ENCODE data around the gene HOXC10.

HOXC10 gene

DNA sequence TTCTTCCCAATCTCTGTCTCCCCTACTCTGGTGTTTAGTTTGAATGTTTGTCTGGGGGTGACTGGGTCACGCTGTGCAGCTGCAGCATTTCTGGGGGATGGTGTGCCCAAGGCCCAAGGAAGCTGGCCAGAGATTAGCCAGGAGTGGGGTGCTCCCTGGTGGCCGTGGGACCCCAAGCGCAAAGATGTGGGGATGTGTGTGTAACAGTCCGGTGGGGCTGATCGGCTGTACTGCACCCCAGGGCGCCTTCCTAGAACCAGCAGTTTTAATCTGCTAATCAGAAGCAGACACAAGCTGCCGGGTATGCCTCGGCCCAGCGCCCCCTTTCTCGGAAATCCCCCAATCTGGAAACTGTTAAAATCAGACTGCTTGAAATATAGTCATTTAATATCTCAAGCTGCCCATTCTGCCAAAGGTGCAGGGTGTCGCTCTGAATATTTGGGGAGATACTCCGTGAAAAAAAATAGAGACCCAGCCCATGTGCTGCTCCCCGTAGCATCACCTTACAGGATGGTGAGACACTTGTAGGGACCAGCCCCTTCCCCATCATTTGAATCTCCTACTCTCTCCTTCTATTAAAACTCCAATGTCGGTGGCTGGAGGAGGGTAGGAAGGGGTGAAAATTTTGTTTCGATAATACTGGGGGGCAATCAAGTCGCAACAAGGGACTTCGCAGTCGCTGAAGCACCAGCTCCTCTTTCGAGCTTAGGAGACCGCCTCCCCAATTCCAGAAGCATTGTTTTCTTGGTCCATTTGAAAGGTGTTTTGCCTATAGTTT, 19.3 kb downstream of the HOXC10 start:
- DNase-seq = no peak

DNA sequence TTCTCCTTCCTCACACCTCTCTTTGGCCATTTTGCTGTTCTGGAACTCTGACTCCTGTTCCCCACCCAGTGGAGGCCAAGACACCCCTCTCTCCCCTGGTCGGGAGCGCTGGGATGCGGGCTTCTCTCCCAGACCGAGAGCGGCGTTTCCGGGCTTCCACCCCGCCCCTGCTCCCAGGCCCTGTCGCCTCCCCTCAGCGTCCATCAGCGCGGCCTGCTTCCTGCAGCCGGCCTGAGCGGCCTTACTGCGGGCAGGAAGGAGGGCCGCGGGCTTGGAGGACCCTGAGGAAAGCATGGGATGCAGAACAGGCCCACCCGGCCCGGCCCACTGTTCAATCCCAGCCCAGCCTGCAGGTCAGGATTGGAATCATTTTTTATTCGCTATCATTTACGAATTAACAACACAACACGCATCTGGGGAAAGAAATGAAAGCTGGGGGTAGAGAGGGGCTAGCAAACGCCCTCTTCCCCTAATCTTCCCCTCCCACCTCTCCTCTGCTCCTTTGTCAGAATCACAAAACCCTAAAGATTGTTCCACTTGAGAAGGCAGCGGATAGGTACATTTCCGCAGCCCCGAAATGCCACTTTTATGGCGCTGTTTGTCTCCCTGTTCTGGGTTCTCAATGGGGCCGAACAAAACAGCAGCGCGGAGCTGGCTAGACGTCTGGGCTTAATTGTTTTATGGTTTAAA, 20.0 kb downstream of the HOXC10 start:
- DNase-seq = no peak

DNA sequence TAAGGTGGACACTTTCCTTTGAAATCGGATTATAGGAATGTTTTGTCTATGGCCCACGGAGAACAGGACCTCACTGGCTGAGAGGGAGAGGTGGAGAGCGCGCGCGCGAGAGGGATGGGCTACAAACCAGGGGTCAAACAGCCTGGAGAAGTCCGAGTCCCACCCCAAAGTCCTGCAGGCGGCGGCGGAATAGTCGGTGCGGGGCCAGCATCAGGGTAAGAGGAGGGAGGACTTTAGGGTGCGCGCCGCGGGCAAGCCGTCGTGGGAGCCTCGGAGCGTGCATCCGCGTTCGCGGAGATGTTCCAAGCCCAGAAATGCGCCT, 20.5 kb downstream of the HOXC10 start:
- no peak for DNase-seq

DNA sequence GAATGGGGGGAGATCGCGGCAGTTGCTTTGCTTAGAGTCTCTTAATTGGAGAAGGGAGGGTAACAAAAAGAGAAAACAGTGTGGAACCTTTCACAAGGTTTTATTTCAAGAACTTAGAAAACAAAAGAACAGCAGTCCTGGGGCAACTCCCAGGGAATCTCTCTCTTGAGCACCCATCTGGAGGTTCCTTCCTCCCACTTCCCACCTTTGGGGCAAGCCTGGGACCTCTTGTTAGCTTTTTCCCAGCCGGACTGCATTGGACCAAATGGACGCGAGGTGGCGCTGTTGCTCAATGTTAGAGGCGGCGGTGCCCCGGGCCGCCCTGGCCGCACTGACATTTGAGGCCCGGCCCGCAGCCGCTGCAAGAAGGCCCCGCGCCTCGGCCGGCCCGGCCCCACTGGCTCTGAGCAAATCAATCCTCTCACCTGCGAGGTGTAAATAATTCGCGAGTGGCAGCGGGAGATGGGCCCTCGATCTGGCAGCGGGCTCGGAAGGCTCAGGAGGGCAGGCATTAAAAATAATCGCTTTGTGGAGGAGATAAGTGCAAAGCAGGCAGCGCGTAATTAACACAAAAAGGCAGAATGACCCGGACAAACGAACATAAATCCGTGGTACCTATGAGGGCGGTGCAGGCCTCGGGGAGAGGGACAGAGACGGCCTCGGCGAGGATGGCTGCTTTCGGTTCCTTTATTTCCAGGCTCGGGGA, 21.1 kb downstream of the HOXC10 start:
- DNase-seq = peak; percentile 70

DNA sequence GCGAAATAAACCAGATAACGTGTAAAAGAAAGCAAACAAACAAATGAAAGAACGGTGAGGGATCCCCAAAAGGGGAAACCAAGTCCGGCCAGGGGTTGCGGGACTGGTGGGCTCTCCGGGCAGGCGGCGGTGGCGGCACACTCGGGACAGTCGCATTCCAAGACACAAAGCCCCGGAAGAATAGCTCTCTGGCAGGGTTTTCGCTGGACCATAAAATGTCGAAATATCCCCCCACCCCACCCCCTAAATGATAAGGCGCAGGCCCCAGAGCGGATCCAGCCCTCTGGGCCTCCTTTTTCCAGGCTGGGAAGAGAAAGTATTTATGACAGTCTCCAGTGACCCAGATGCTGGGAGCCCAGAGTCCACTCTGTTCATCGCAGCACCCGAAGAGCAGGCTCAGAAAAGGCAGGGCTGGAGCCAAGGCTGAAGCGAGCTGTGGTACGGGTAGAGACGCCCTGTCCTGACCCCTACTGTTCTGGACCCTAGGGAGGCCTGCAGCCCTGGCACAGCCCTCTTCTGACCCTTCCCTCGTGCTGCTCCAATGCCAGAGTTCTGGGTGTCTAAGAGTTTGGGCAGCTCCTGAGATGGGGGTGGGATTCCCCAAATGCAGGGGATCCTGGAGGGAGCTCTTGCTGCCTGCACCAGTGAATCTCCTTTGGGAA, 21.7 kb downstream of the HOXC10 start:
- no peak for DNase-seq

DNA sequence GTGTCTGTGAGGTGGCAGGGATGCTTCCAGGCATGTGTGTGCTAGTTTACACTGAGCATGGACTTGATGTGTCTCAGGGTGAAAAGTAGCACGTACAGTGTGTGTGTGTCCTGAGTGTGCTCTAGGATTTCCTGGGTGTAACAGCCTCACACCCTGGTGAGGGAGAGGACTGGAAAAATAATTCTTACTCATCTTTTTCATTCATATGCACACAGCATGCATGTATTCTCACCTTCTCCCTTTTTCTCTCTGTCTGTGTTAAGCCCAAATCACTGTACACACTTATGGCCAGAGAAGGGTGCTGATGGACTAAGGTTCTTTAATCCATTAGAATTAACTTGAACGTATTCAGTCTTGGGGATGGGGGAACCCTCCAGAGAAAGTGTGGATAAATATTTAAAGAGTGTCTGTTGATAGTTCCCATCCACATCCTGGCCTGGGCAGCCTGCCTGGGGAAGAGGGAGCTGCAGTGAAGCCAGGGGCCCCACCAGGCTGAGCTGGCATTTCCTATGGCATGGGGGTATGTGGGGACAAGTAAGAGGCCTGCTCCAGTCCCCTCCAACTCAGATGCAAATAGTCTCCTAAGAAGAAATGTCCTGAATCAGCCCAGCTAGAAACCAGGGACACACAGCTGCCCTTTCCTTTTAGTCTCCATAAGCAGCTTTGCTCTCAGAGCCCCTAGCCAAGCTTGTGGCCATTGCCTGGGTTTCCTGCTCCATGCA, 22.8 kb downstream of the HOXC10 start:
- DNase-seq = no peak

DNA sequence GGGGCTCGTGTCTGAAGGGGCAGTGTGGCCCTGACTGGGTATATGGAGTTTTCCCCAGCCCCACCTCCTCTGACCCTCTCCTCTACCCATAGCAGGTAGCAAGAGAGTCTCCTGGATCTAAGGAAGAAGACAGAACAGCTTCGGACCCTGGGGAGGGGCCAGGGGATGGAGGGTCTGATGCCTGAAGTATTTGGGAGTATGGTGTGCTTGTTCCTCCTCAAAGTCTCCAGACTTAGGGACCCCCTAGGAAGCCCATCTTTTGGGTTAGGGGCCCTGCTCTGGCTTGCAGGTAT, 23.3 kb downstream of the HOXC10 start:
- DNase-seq = no peak

DNA sequence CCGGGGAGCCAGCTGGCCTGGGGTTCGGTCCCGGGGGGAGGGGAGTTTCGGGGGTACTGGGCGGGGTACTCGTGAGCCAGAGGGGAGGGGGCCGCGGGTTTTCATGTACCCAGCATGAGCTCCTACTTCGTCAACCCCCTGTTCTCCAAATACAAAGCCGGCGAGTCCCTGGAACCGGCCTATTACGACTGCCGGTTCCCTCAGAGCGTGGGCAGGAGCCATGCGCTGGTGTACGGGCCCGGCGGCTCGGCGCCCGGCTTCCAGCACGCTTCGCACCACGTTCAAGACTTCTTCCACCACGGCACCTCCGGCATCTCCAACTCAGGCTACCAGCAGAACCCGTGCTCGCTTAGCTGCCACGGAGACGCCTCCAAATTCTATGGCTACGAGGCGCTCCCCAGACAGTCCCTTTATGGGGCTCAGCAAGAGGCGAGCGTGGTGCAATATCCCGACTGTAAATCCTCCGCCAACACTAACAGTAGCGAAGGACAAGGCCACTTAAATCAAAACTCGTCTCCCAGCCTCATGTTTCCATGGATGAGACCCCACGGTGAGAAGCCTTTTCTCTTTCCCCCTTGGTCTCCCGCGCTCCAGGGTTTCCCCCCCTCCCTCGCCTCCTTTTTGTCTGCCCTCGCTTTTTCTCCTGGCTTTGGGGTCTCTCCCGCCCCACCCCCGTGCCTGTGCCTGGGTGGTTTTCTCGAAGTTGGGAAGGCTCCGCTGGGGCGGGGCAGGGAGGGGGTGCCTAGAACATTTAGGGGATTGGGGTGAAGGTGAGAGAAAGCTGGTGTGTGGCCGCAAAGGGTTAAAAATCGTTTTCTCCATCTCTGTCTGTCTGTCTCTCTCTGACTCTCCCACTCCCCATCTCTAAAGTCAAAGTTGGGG, 24.5 kb downstream of the HOXC10 start:
- peak; percentile 32 for DNase-seq

DNA sequence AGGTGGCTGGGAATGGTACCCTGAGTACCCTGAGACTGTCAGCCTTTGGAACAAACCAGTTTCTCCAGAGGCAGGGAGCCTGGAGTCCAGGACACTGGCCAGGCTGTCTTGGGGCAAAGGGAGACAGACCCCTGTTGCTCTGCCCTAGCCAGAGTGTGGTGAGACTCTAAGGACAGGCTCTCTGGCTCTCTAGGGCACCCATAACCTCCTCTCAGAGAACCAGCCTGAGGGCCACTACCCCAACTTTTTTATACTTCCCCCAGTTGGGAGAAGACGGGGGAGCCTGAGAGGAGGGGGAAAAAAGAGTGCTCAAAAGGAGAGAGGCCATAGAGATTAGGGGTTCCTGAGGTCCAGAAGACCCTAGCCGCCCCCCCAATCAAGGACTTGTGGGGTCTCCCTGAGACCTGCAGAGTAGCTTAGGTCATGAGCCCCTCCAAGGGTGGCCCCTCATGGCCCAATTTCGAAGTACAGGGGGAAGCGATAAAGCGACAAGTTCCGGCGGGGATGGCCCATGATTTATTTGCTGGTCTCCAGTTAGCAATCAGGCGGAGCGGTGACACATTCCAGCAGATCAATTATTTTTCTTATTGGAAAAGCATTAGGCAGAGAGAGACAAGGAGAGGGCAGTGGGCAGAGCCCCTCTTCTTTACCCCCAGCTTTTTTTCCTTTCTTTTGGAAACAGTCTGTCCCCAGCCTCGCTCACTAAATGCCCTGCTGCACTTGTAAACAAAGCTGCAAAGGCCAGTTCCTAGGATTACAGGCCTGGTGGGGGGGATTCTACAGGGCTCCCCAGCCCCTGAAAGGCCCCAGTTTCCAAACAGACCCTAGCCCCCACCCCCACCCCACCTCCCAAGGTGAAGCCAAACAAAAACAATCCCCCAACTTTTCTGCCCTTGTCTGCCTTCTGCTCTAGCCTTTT, 25.4 kb downstream of the HOXC10 start:
- no peak for DNase-seq

DNA sequence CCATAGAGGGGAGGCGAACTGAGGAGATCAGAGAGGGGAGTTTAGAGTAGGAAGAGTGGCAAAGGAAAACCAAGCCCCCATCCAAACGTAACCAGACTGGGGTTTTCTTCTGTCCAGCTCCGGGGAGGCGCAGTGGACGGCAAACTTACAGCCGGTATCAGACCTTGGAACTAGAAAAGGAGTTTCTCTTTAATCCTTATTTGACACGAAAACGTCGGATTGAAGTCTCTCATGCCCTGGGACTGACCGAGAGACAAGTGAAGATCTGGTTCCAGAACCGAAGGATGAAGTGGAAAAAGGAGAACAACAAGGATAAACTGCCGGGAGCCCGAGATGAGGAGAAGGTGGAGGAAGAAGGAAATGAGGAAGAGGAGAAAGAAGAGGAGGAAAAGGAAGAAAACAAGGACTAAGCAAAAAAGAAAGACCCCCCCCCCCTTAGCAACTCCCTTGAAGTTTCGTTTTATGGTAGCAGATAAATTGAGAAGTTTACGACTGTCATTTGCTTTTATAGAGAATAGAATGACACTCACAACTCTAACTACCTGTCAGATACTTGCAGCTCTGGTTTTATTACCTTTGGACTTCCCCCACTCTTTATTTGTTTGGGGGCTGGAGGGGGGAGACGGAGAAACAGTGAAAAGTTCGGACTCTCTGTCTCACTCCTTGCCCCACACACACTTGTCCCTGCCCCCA, 26.2 kb downstream of the HOXC10 start:
- DNase-seq = no peak

DNA sequence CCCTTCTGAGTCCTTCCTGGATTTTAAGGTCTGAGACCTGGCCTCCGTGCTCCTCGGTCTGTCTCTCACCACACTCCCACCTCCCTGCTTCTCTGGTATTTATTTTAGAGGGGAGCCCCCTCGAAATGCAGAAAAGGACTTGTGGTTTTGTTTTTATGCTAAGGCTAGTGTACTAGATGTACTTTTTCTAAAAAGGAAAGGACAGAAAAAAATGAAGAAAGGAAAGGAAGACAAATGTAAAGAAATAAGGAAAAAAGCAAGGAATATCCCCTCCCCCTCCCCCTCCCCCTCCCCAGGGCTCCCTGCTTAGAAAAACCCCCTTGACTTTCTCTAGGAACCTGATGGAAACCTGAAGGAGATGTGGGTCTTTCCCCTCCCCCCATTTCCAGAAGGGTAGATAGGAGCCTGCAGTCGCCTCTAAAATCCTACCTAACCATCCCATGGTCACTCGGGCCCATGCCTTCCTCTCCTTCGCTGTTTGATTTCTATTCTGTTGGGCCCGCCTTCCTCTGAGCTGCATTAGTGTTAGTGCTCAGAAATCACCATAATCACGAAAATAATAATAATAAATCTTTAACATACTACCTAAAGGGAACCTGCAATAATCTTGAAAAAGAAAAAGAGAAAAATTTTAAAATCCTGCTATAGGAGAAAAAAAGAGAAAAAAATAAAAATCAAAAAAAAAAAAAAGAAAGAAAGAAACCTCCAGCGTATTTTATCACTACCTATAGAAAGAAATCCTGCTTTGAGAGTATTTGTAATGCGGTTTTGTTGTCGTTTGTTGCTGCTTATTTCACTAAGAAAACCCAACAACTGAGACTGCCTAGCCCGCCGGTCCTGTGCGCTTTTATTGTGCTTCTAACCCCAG, 27.0 kb downstream of the HOXC10 start:
- DNase-seq = no peak

DNA sequence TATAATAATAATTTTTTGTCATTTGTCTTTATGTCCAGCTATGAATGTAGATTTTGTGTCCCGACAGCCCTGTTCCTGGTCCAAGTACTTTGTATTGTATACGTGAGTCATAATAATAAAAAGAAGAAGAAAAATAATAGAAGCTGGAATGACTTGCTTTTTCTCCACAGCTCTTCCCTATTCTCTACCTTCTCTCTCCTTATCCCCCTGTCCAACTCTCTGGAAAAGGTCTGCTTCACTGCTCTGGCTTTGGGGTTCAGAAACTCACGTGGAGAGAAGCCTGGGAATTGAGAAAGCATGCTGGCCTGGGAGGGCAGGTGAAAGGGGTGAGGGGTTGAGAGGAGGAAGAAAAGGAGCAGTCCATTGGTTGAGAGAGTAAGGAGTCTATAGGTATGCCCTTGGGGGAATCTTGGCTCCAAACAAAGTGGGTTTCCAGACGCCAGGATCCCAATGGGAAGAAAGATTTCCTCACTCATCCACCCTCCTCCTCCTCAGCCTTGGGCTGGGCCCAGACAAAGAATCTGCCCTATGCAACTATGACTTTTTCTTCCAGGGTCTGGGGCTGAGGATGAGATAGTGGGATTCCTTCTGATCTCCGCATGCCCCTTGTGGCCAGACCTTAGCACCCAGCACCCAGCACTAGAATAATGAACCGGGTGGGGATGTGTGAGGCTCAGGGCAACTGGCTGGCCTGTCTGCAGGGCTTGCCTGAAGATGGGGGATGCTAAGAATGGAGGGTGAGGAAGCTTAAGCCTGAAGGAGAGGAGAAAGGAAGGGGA, 27.9 kb downstream of the HOXC10 start:
- no peak for DNase-seq

DNA sequence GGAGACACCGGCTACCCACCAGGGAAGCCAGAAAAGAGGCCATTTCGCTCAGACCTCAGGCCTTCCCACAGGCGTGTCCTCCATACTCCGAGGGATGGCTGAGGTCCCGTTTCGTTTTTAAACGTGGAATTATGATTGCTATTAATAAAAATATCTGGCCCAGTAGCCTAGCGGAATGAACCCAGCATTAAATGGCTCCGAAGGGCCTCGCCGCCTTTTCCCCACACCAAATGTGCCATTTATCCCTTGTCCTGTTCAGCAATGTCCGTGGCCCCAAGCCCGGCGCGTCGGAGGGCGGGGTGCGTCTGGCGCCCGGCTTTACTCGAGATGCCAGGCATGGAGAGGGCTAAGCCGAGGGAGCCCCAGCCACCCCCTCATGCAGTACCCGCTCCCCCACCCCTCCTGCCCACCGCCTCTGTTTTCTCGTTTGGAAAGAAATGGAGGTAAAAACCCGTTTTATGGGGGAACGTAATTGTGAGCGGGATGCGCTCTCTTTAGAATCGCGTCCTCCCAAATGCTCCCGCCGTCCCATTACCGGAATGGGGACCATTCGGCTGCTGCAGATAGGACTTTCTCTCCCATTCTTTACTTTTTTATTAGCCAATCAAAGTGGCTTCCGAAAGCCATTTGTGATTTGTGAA, 29.6 kb downstream of the HOXC10 start:
- no peak for DNase-seq

DNA sequence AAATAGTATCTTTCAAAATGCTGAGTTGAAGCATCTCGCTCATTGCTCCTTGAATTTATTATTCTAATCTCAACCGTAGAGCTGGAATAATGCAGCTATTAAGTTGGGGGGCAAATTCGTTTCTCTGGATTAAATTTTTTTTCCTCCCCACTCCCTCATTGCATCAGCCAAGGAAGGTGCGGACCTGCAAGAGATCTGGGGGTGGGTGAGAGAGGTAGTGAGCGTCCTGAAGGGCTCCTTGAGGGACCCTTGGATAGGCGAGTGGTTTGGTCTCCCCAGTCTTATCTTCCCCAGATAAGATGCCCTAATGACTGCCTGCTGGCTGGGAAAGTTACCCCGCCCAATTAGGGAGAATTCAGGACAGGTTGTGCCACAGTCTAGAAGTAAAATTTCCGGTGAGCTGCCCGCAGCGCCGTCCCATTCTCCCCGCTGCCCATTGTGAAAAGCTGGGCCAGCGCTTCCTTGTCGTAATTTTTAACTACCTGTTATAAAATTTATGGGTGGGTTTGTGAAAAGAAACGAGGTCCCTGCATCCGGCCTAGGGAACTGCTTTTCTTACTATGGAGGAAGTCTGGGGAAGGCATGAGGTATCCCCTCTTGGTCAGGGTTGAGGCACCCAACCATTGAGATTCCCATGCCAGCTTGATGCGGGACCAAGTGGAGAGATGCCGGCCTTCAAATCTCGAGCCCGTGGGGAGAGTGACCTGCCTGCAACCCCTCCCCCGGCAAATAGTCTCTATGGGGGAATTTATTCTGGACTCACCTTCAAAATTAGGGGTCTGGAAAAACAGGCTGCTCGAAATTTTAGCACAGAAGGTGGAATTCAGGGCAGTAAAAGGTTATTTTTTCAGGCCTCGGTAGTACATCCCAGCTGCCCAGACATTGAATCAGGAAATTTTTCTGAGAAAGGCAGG, 30.3 kb downstream of the HOXC10 start:
- DNase-seq = no peak

DNA sequence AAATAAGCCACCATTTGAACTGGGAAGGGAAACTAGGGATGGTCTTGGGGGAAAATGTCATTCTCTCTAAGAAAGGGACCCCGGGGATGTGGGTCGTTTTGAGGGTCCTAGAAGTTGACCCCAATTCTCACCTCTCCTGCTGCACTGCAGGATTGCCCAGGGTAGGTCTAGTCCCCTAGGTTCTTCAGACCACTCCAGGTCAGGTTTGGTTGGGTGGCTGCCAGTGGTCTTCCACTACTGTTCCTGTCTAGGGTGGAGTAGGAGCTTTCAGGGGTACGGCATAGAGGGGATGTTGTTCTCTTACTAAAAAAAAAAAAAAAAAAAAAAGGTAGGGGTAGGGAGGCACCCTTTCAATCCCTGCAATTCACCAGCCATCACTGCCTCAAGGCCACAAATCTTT, 31.1 kb downstream of the HOXC10 start:
- no peak for DNase-seq

DNA sequence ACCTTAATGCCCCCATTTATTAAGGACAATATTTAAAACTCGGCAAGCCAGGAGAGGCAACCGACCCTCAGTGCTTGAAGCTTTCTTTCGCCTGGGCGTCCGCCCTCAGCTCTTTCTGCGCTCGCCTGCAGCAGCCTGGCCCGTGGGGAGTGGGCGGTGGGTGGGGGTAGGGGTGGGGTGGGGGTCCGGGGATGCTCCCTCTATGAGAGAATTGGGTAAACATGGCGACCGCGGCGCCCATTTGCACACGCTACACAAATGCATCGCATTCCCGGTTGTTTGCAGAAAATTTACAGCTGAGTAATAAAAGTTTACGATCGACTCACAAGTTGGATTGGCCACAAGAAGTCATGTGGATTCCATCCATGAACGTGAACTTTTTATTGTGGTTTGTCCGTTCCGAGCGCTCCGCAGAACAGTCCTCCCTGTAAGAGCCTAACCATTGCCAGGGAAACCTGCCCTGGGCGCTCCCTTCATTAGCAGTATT, 31.6 kb downstream of the HOXC10 start:
- DNase-seq = peak; percentile 72

Measured in NCI-H2171 treated with DMSO at 0.1 percent for 48 hours (cell line).